DMS 273 treated with DMSO at 0.1 percent for 48 hours (cell line): Measurements from ENCODE around the gene CYP27A1.
"Not testable (repeated sequence)": the region's sequence is repeated elsewhere in the genome, so short reads cannot be mapped to it uniquely, and the experiment has no call there.

ENCODE experiments used
- DNase-seq: peaks from one replicate; lab custom pipeline; 2025; lab: John Stamatoyannopoulos, UW

CYP27A1 gene

GRCh38 chr2:218781691-218782527 lies at the start of gene CYP27A1:
CYP27A1 (plus strand) TSS chr2:218782147; CDS start chr2:218782183, 36 bp downstream.
- no peak for DNase-seq

GRCh38 chr2:218732761-218733158 lies 49.2 kb upstream of the CYP27A1 start:
- no peak for DNase-seq

GRCh38 chr2:218733171-218734021 lies 48.6 kb upstream of the CYP27A1 start:
- no peak for DNase-seq

GRCh38 chr2:218734190-218734975 lies 47.6 kb upstream of the CYP27A1 start:
- no peak for DNase-seq

GRCh38 chr2:218736531-218736930 lies 45.4 kb upstream of the CYP27A1 start:
- no peak for DNase-seq

- no peak for DNase-seq
These were observed 38.9 kb upstream of the CYP27A1 start for GRCh38 chr2:218743068-218743467.

GRCh38 chr2:218744615-218745014 lies 37.3 kb upstream of the CYP27A1 start:
- no peak for DNase-seq

GRCh38 chr2:218745160-218745558 lies 36.8 kb upstream of the CYP27A1 start:
- no peak for DNase-seq

GRCh38 chr2:218745559-218746469 lies 36.1 kb upstream of the CYP27A1 start:
- no peak for DNase-seq

GRCh38 chr2:218746470-218746795 lies 35.5 kb upstream of the CYP27A1 start:
- DNase-seq: no peak

- no peak for DNase-seq
These were observed 35.0 kb upstream of the CYP27A1 start for GRCh38 chr2:218746960-218747359.

- DNase-seq: no peak
These were observed 33.1 kb upstream of the CYP27A1 start for GRCh38 chr2:218748741-218749441.

- DNase-seq: no peak
These were observed 27.7 kb upstream of the CYP27A1 start for GRCh38 chr2:218754201-218754600.

- no peak for DNase-seq
These were observed 27.2 kb upstream of the CYP27A1 start for GRCh38 chr2:218754781-218755180.

- no peak for DNase-seq
These were observed 26.8 kb upstream of the CYP27A1 start for GRCh38 chr2:218755198-218755566.

GRCh38 chr2:218755567-218756404 lies 26.2 kb upstream of the CYP27A1 start:
- DNase-seq: no peak

GRCh38 chr2:218756599-218757377 lies 25.2 kb upstream of the CYP27A1 start:
- DNase-seq: no peak

- no peak for DNase-seq
These were observed 20.2 kb upstream of the CYP27A1 start for GRCh38 chr2:218761795-218762194.

GRCh38 chr2:218772759-218773158 lies 9.2 kb upstream of the CYP27A1 start:
- DNase-seq: not testable (repeated sequence)
